K562 (cell line): ENCODE results near the gene ATXN1. TPM values are rescaled to one million over a fixed set of nuclear protein-coding genes. Genes with fewer than 3 reads are reported as not detected.

Experiments used
- CLOCK ChIP-seq: fragments of 250-450 bp; sonication (Bioruptor Pico); IDR thresholded peaks from 2 replicates; pipeline ENCODE4 v1.4.0; 2020; ENCODE audit warnings: mild to moderate bottlenecking, moderate library complexity, borderline replicate concordance
- GTF2B ChIP-seq: IDR thresholded peaks from 2 replicates; pipeline ENCODE4 v1.6.1; 2011; ENCODE audit not compliant: insufficient read length; ENCODE audit errors: extremely low read depth
- LCOR ChIP-seq: sonication (generic); formaldehyde crosslinking; IDR thresholded peaks from 2 replicates; pipeline ENCODE4 v1.8.0; 2022; ENCODE audit warnings: mild to moderate bottlenecking, missing genetic modification reagents
- SMARCA5 ChIP-seq: fragments of 450-650 bp; IDR thresholded peaks from 2 replicates; pipeline ENCODE4 v1.6.1; 2016
- ZNF121 ChIP-seq: sonication (generic); formaldehyde crosslinking; conservative IDR thresholded peaks from 2 replicates; pipeline ENCODE4 v1.8.0; 2022; ENCODE audit warnings: missing genetic modification reagents
- ZNF212 ChIP-seq: fragments of 450-650 bp; formaldehyde crosslinking; IDR thresholded peaks from 2 replicates; pipeline ENCODE4 v1.4.0; 2020; ENCODE audit warnings: mild to moderate bottlenecking
- ZNF766 ChIP-seq: fragments of 200-800 bp; sonication (Bioruptor generic); conservative IDR thresholded peaks from 2 replicates; pipeline ENCODE4 v1.6.1; 2016; ENCODE audit warnings: missing genetic modification characterization, missing compliant biosample characterization
- polyA plus RNA-seq, 8 experiments: library from polyadenylated mRNA; depleted of rRNA in 4 of 8; stranded (reverse) in 5 of 8; unstranded in 3 of 8; fragments of >200 nt; fragmentation: Nextera tagmentation in 2 of 8; fragmentation: Illumina TruSeq in 1 of 8; extraction: Ambion mirVana in 2 of 8; extraction: Trizol in 1 of 8; gene quantifications; 2 replicates each; pipeline versions ENCODE4 v1.2.1 to v1.2.3, GENCODE V29; 2011 to 2014; ENCODE audit warnings: inconsistent platforms in 1 of 8, missing spikeins in 1 of 8
- total RNA-seq, 7 experiments: library from RNA; depleted of rRNA in 6 of 7; stranded (reverse); fragments of >200 nt in 6 of 7; fragmentation: Illumina TruSeq in 2 of 7; extraction: Trizol in 2 of 7; gene quantifications; 2 replicates each; pipeline versions ENCODE4 v1.2.1 to v1.2.3, GENCODE V29; 2011 to 2021; ENCODE audit warnings: low replicate concordance in 1 of 7

ATXN1 gene
- total and polyA plus RNA-seq, 9 of the 15 experiments (the other 6 are each of a cell fraction or from before 2014, with no cell fraction given) = under 0.01 to 1.2 (median 0.58) TPM

- TF ChIP-seq ZNF766 (CRISPR knock-in tag) (no peak), CLOCK (CRISPR knock-in tag) (no peak), LCOR (CRISPR knock-in tag) (0 out of 2 replicates have a peak, but pooled peaks have one; percentile 40), ZNF212 (CRISPR knock-in tag) (no peak), GTF2B (no peak), SMARCA5 (no peak), ZNF121 (CRISPR knock-in tag) (no peak)
These were observed at the start of gene ATXN1 (continued) for GRCh38 chr6:16760516-16761470.
